ENCODE measurements around the gene TUBB1.

TUBB1 gene

DNA sequence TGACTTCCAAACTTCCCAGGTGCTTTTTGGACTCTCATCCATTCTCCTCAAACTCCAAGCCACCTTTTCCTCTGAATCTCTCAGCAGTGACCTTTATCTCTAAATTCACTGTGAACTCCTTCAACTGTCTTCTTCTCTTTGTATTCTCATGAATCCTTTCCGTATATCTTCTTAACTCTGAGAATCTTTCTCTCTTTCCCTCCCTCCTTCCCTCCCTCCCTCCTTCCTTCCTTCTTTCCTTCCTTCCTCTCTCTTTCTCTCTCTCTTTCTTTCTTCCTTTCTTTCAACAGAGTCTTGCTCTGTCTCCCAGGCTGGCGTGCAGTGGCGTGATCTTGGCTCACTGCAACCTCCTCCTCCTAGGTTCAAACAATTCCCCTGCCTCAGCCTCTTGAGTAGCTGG lies 27.6 kb downstream of the TUBB1 start:
- DNase-seq, result no peak

DNA sequence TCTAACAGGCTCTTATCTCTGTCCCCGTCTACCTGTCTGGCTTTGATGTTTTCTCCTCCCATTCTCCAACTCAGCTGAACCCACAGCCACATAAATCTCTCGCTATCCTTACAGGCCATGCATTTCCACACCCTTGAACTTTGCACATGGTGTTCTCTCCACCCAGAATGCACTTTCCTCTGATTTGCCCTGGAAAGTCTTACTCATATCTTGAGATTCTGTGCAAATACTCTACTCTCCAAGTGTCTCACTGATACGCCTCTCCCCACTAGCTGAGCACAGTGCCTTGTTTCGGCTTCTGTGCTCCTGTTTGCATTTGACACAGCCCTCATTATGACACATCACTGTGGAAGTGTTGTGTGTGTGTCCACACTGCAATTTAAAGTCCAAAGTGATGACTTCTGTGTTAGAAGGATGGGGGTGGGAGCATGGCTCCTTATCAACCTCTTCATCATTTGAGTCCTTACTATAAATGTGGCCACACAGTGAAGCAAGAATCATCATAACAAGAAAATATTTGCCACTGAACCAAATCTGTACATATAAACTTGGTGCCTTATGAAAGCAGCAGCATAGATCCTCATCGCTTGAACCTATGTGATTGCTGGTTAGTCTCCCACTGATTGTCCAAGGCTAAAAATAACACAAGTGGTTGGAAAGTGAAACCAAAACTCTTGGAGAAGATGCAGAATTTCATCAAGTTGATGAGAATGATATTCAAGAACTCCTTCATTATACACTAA lies 28.9 kb downstream of the TUBB1 start:
- no peak for DNase-seq

DNA sequence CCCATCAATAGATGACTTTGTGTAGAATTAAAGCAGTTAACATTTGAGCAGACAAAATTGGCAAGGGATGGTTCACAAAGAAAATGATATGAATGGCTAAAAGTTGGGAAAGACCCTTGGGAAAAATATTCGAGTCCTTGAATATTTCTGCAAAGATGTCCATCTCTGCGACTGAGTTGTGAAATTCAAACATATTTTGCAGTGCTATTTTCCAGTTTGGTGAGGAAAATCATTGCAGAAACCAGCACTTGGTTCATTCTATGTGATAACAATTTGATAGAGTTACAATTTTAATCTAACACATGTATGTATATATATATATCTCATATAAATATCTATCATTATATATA lies 29.4 kb downstream of the TUBB1 start:
- no peak for DNase-seq

DNA sequence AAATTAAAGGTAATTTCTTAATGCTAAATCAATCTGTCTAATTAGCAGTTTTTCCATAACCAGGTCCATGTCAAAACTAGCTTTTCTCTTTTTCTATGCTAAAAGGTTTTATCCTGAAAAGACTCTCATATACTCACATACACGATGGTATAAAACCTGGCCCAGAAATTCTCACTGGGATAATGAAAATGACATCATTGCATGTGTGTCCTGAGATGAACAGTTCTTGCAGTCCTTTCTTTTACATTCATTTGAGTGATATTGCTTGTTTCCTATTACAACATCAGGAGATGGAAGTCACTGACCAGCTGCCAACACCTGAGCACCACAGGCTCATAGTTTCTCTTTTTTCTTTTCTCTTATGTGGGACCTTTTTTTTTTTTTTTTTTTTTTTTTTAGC lies 31.2 kb downstream of the TUBB1 start:
- no peak for DNase-seq

DNA sequence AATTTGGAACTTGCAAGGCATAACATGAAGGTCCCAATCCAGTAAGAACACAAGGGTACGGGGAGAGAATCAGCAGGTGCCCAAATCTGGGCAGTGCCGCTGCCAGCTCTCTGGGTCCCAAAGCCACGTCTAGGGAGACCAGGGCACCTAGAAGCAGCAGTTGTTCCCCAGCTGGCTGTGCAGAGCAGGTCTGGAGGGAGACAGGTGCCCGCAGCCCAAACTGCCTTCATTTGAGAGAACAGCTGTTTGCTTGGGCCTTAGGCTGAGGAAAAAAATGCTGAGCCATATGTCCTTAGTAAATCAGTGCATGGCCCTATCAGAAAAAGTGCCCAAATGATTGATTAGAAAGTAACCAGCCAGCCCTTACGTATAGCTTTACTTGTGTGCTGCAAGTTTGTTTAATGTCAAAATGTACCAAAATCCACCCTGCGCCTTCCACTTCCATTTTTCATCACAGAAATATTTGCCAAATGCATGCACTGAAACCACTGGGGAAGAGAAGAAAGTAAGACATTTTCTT lies 32.5 kb downstream of the TUBB1 start:
- no peak for DNase-seq

DNA sequence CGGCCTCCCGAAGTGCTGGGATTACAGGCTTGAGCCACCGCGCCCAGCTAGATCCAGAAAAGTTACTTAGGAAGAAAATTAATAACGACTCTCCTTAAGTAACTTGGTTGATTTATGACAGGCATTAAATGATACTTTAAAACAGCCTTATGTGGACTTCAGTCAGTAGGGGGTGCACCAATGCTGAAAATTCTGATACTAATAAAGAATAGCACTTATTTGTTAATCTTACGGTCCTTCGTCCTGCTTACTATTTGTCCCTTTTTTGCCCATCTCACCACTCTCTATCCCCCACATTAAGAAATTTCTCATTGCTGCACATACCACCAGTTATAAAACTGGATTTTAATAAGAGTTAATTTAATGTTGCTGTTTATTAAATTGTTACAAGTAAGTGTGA lies 36.1 kb downstream of the TUBB1 start:
- no peak for DNase-seq

DNA sequence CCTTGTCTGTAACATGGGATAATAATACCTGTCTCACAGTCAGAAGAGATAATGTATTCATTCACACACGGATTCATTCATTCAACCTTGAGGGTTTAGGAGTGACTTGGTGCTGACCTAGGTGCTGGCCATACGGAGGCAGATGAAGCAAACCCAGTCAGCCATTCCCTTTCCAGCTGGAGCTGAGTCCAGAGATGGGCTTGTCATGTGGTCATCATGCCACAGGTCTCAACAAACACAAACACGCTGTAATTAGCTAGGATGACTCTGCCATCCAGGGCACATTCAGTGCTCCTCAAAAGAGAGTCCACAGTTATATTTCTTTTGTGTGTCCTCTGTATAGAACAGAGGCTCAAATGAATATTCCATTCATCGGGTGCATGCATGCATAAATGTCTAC lies 42.9 kb downstream of the TUBB1 start:
- DNase-seq, result no peak

DNA sequence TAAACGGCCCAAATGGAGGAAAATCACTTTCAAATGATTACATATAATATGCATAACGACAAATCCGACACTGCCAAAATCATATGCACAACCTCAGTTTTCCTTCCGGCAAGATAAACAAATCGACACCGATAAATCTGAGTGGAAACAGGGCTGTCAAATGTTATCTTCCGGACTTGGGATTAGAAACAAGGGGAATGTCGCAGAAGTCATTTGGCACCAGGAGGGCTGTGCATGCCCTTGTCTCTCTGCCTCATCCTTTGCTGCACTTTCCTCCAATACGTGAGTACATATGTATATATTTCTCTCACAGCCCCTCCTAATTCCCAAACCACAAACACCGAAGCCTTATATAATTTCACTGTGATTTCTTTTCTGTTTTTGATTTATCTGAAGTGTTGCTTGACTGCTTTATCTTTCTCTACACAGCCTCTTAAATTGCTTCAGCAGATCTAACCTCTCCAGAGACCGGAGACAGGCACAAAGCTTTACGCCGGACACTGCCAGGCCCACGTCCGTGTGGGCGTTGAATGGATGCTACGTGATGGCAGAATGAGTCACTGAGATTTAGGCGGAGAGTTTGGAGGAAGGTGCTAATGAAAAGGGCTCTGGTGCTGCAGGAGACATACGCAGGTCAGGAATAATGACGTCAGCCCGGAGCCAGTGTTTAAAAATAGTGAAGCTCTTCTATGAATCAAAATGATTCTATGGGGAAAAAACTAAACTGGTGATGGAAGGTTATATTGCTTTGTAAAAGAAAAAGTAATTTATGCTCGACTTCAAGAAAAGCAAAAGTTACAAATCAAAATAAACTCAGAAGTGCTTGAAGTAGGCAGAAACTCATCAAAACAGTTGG lies 44.4 kb downstream of the TUBB1 start:
- DNase-seq, result no peak

DNA sequence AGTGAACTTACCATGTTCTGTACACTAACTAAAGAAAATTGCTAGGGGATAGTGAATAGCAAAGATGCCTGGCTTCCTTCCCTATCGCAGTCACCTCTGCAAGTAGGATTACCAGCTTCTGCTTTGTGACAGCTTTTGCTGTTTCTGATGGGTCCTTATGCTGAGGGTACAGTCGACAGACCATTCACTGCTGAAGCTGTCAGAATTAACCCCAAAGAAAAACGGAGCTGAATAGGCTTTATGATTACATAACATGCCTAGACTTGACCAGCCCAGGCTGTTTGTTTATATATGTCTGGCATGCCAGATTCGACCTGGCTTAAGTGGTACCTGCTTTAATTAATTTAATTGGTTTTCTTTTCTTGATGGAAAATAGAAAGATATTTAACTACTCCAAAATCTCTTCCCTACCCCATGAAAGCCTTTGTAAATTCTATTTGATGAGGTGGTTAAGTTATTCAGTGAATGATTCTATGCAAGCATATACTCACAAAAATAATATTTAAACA lies 45.0 kb downstream of the TUBB1 start:
- DNase-seq, result no peak

DNA sequence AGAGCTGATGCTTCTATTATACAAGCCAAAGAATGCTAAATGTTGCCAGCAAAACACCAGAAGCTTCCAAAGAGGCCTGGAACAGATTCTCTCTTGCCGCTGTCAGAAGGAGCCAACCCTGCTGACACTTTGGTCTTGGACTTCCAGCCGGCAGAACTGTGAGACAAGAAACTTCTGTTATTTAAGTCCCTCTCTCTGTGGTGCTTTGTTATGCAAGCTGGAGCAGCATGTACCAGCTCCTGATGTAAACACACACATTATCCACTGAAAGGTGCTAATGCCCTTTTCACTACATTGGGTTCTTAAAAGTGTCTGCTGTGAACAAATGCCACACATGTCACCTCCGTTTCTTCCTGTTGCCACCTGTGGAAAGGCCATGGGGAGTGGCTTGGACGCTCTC lies 49.3 kb downstream of the TUBB1 start:
- no peak for DNase-seq

DNA sequence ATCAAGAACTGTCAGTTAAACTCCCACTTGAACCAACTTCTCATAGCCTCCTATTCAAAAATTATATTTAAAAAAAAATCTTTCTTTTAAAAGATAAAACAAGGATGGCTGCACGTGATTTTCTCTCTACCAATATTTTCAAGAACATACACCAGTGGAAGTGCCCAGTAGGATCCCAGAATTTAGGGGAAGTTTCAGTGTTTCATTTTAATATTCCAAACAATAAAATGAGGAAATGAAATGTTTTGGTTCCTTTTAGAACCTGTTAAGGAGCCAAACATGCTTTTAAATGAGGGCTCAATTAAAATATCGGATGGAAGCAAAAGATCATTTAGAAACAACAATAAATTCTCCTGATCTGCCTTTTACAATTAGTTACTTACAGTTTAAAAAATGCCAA lies 49.8 kb downstream of the TUBB1 start:
- no peak for DNase-seq

DNA sequence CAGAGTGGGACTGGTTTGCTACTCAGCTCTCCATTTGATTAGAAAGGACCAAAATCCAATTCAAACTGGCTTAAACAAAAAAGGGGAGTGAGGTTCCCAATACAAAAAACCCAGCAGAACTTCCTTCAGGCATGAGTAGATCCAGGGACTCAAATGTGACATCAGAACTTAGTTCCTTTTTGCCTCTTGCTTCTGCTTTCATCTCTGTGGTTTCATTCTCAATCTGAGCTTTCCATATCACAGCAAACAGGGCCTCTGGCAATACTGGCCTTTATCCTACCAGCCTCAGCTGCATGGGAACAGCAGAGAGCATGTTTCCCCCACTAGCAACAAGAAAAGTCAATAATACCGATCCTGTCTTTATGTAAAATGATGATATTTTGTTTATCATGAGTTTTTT lies 52.0 kb downstream of the TUBB1 start:
- no peak for DNase-seq

DNA sequence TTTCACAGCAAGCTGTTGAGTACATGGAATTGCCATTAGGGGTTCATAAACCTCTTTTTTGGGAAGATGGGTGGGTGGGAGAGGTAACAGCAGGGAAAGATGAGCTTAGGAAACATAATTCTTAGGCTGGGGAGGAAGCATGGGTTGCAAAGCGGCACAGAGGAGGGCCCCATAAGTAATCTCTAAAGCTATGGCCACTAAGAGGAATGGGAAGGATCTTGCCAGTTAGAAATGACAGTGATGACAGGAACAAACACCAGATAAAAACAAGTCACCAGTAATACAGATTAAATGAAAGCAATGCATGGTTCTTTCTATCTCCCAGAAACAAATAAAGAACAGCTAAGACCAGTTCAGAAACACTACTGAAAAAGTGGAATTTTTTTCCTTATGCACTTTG lies 54.4 kb downstream of the TUBB1 start:
- DNase-seq, result no peak

DNA sequence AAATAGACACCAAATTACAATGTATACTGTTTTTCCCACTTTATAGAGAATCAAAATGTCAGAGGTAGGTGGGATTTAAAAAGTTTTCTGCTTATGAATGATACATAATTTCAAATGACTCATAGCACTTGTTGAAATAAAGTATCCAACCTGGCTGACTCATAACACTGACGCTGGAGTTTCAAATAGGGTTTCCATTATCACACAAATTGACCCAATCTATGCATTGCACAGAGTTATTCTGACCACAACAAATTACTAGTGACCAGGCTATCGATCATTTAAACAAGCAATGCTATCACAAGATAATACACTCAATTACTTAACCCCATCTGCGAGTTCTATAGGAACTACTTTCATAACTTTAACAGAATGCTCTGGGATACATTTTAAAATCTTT lies 55.2 kb downstream of the TUBB1 start:
- no peak for DNase-seq

DNA sequence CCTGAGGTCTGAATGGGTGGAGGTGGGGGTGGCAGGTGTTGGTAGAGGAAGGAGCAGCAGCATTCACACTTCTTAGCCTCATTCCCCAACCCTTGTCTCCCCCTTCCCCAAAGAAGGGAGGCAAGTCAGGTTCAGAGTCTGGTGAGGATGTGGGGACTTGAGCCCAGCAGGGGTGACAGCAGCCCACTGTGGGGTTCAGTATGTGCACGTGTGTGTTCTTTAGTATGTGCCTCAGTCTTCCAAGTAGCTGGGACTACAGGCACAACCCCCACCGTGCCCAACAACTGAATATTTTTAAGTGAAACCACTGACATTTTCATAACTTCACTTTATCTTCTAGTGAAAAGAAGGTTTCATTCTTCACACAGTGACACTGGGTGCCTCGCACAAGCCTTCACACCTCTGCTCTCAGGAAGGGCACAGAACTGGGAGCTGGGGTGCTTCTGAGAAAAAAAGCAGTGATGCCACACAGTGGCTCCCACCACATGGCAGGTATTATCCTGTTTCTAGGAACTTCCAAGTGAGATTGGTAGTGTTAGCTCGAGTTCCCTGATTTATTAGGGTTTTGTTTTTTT lies 56.8 kb downstream of the TUBB1 start:
- no peak for DNase-seq

All from activated naive CD4-positive, alpha-beta T cell treated with anti-CD3 and anti-CD28 coated beads, Interleukin-2, amount 50 U/mL, for 16 hours (primary cell).